22Rv1 (cell line): ENCODE data around the gene MAB21L1.

ENCODE experiments used
- H3K27ac ChIP-seq: fragments of 450-650 bp; 2 replicates; pipeline ENCODE4 v1.5.1; 2017
- ZFX ChIP-seq: fragments of 450-650 bp; IDR thresholded peaks from 2 replicates; pipeline ENCODE4 v1.6.1; 2017; ENCODE audit warnings: antibody characterized with exemption, borderline replicate concordance
- TF ChIP-seq, protein P1 (sequence below): fragments of 450-650 bp; IDR thresholded peaks from 2 replicates; pipeline ENCODE4 v1.5.1; 2017; ENCODE audit warnings: mild to moderate bottlenecking

Gene MAB21L1

DNA sequence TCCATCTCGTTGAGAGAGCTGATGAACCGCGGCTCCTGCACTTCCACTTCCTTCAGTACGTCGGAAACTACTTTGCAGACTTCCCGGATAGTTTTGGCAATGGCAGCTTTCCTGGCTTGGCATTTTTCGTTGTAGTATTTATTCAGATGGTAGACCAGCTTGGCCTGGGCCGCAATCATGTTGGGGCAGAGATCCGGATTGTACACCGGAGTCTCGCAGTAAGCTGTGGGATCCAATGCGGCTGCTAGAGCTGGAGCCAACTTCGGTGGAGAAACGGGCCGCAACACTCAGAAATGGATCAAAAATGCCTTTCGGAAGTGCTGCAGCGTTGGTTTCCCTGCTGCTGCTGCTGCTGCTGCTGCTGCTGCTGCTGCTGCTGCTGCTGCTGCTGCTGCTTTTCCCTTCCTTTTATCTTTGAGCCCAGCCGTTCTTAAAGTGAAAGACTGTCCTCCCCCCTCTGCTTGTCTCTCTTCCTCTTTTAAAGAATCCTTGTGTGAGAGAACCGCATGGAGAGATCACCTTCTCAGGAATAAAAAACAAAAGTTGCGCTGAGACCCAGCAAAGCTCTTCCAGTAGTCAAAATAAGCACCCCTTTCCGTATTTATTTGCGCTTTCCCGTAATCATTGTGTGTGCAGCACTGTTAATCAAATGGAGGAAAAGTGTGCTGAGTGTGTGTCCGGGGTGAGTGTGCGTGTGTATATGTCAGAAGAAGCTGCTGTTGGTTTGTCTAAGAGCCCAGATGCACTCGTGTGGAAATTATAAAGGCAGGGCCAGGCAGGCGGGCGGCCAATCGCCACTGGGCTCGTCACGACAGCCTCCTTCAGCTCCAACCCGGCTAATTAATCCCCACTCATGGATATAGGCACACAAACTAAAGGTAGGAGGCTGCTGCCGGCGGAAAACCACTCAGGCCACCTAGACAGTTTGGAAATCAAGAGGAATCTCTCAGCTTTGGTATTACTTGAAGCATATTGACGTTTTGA lies at the start of gene MAB21L1:
TSS of gene MAB21L1 (minus strand) at position 730 of the 984 bp plus-strand sequence. CDS start at position 179, 551 bp downstream.
- no peak within 1 kb of the TSS for H3K27ac ChIP-seq
- TF ChIP-seq ZFX = no peak
- TF ChIP-seq, protein P1, sequence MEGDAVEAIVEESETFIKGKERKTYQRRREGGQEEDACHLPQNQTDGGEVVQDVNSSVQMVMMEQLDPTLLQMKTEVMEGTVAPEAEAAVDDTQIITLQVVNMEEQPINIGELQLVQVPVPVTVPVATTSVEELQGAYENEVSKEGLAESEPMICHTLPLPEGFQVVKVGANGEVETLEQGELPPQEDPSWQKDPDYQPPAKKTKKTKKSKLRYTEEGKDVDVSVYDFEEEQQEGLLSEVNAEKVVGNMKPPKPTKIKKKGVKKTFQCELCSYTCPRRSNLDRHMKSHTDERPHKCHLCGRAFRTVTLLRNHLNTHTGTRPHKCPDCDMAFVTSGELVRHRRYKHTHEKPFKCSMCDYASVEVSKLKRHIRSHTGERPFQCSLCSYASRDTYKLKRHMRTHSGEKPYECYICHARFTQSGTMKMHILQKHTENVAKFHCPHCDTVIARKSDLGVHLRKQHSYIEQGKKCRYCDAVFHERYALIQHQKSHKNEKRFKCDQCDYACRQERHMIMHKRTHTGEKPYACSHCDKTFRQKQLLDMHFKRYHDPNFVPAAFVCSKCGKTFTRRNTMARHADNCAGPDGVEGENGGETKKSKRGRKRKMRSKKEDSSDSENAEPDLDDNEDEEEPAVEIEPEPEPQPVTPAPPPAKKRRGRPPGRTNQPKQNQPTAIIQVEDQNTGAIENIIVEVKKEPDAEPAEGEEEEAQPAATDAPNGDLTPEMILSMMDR = no peak

DNA sequence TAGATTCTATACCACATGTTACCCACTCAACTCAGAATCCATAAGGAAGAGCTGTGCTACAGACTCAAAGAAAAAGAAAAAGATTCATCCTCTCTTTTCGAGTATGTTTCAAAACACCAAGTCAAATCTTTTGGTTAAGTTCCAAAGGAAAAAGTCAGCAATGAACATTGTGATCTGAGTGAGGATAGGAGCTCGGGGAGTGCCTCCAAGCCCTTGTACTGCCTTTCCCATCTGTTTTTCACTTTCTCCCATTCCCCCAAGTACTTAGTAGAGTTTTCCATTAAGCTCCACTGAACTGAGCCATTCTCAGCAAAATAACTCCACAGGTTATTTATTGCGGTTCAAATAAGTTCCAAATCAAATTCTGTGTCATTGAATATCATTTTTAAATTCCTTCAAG lies 47.7 kb upstream of the MAB21L1 start:
- no peak for TF ChIP-seq ZFX
- TF ChIP-seq, protein P1 = no peak
- H3K27ac ChIP-seq = no peak overlapping the region

DNA sequence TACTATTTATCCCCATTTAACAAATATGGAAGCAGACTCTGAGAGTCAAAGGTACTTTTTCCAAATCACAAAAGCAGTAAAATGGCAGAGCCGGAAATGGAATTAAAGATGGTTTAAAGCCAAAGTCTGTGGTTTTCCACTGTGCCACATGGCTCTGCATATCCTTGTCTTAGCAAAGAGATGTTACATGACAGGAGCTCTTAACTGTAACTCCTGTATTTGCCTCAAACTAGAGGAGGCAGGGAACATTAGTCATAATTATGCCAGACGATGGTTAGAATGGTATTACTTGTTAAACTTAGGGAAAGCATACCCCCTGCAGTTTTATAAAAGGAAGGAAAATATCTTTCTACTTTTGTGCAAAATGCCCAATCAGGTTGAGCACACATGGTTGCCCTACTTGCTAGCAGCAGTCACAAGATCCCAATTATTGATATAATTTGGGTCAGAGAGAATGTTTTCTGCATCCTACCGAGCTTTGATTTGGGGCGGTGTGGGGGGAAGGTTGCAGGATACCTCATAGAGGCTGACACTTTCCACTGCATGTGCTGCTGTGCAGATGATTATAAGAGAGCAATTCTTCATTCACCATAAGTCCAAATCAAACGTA lies 42.0 kb upstream of the MAB21L1 start:
- TF ChIP-seq, protein P1 = no peak
- no peak for TF ChIP-seq ZFX
- H3K27ac ChIP-seq = no peak overlapping the region

DNA sequence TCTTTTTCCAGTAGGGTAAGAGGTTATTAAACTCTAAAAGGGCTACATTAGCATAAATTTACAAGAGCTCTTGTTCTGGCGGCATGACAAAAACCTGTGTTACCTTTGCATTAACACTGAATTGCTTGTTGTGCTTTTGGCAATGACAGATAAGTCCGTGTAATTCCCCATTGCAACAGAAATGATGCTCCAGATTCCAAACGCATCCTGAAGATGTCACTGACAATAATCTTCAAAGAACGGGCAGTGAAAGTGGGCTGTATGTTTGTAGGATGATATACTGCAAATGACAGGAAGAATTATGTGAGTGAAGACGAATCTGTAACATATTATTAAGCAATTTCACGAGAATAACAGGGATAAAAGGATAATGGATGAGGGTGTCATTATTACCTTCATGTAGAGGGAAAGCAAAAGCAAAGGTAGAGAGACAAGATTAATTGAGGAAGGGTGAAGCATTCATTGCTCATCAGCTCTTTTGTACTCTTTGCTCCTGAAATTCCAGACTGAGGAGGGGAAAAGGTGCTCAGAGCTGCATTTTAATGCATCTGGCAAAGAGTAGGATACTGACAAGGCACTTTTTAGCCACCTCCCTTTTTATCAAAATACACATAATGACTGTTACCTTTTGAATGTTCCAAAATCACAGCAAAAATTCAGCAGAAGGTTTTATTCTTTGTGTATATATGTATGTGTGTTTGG lies 38.5 kb upstream of the MAB21L1 start:
- no peak for TF ChIP-seq ZFX
- TF ChIP-seq, protein P1 = no peak
- H3K27ac ChIP-seq = no peak overlapping the region

DNA sequence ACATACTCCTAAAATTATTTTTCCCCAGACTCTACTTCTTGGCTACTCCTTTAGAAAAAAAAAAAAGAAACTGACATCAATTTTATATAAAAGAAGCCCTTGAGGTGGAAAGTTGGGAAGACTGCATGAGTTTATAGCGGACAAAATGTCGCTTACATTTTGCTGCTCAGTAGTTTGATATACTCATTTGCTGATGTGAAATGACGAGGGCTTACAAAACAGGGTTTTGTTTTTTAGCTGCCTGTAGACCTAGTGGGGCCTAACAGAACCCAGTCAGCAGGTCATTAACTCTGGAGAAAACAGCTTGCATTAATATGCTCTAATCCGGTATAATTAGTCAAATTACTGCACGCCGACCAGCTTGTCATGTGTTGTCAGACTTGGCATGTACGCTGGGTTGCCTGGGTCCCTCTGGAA lies 37.6 kb upstream of the MAB21L1 start:
- no peak overlapping the region for H3K27ac ChIP-seq
- TF ChIP-seq ZFX = no peak
- TF ChIP-seq, protein P1 = no peak

DNA sequence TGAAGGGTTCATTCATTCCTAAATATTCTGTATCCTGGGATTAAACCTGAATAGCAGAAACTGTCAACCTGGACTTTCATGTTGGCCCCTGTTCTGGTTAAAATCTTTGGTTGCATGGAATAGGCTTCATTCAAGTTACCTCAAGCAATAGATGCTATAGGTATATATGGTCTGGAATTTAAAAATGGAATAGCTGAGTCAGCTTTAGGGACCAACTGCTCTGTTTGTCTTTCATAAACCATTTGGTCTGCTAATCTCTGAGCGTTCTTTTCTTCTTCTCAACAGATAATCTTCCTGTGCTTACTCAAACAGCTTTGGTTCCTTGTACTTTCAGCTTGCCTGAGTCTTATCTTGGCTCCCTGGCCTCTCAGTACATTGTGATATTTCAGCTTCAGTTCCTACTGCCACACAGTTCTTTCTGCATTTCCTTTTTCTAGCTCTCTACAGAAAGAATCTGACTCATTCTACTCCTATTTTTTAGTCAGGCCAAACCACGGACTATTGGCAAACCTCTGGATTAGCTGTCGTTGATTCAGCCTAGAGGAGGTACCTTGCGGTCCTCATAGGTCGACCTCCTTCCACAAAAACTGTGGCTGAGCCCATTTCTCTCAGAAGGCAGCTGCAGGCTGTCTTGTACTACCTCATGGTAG lies 35.9 kb upstream of the MAB21L1 start:
- no peak overlapping the region for H3K27ac ChIP-seq
- TF ChIP-seq, protein P1 = no peak
- TF ChIP-seq ZFX = no peak
